Activated CD4-positive, alpha-beta T cell treated with anti-CD3 and anti-CD28 coated beads, Interleukin-2, amount 50 U/mL, for 4 hours (primary cell): Measurements from ENCODE around the gene CACNA1S.

Source experiments
- DNase-seq, 2 experiments: peaks; one replicate each; pipeline ENCODE4 v3.0.0-alpha.2; 2020

The CACNA1S gene

DNA sequence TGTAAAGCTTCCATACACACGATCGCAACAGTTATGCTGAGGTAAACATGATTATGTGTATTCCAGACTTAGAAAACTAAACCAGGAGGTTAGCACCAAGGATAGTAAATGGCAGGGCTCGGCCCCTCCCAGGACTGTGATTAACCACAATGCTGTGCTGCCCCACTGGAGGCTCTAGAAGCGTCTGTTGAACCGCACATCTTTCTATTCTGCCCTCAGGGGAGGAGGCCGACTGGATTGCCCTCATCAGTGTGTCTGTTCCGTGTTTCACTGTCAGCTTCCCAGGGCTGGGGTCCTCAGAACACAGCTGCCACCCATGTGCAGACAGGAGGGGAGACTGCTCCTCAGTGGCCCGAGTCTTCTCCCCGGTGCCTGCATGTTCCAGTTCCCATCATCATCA is 27.5 kb upstream of the CACNA1S start:
- no peak for DNase-seq

DNA sequence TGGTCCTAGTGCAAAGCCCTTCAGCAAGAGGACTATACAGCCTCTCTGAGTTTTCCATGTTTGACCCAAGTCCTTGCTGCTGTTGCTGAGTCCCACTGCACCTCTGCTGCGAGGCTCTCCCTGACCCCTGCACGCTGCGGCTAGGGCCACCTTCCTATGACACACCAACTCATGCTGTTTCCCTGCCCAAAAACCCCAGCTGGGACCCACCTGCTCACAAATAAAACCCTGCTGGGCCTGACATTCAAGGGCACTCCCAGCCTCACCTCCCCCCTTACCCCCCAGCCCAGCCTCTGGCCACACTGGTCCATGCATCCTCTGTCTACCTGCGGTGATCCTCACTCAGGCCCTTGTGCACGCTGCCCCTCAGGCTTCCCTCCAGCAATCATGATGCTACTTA is 27.1 kb upstream of the CACNA1S start:
- no peak for DNase-seq

DNA sequence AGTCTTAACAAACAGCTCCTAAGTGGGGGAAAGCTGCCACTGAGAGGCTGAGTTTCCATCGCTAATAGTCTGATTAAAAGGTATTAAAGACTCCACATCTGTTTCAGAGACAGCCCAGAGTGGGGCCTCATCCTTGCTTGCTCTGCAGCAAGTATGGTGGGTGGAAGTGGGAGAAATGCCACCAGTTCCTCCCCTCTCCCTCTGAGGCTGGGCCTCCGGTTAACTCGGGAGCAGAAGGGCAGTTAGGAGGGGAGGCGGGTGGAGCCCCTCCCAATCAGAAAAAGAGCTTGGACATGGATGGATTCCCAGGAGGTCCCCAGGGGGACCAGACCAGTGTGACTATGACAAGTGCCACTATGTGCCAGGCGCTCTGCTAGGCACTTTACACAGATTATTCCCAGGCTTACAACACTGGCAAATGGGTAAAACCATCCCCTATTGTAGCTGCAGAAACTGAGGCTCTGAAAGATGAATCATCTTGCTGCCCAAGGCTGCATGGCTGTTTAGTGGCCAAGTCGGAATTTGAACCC is 26.1 kb upstream of the CACNA1S start:
- no peak for DNase-seq

DNA sequence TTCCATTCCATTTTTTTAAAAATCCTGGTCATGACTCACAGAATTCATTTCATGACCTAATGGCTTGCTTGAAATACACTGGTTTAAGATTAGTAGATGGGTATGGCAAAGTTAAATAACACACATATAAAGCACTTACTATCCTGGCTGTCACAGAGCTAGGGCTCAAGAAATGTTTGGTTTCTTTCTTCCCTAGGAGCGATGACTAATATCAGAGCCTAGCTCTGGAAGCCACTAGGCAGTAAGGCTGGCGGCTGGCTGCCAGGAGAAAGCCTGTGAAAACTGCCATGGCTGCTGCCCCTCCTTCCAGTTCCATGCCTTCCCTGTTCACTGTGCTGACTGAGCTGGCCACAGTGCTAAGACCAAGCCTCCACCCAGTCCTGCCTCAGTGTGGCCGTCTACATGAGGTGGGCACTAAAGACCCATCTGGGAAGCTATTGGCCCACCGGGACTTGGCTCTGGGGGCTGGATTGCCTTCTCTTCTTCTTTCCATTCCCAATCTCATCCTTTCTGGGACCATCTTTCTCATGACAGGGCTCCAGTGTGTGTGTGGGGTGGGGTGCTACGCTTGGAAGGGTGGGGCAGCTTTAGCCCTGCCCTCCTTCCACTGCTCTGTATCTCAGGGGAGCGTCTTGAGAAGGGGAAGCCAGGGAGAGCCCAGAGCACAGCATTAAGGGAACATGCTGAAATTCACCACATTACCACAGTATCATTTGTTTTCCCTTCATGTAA is 25.5 kb upstream of the CACNA1S start:
- no peak for DNase-seq

DNA sequence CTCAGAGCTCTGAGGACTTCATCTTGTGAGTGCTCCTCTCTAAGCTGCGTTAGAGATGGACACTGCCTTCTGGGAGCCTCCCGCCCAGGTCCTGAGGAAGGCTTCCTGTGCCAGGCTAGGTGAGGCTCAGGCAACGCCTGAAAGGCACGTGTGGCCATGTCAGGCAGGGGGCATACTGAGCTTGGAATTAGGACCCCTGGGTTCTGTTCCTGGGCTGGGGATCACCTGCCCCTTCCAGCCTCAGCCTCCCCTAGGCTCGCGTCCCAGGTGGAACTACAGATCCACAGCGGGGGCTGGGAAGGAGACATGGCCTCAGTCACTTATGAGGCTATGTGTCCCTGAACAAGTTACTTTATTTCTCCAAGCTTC is 24.8 kb upstream of the CACNA1S start:
- DNase-seq, result no peak

DNA sequence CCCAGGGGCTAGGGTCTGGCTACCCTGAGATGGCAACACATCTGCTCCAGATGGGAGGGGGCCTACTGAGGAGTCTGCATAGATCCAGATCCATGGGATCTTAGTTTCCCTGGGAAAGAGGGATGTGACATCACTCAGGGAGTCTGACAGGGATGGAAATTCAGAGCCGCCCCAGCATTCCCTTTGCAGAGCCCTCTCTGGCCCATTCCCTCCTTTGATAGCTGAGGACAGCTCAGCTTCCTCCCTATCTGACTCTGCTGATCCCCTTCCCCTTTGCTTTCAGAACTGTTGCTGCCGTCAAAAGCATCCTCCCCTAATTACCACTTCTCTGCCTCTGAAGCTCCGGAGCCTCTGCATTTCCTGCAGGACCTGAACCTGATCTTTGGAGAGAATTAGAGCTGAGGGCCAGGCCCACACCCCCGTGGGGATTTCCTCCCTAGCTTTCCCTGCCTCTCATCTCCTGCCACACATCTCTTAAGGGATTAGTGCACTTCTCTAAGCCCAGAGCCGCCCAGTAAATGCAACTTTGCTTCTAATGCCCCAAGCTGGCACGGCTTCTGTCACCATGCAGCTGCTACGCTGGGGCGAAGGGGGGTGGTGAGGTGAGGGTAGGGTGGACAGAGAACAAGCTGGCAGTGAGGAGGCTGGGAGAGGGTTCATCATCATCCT is 24.3 kb upstream of the CACNA1S start:
- DNase-seq, result no peak

DNA sequence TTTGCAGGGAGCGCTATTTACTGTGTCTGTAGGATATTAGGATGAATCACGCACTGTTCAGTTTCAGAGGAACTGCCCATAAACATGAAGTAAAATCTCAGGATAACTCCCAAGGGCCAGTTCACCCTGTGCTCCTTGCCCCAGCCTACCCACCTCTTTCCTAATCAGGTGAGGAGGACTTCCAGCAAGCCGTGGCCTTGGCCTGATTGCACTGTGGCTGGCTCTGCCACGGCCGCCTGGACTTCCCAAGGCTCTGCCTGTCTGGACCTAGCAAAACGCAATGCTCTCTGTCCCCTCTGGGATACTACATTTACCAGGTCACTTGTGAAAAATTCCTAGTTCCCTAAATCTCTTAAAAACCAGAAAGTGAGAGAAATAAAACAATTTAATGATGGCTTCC is 22.2 kb upstream of the CACNA1S start:
- no peak for DNase-seq

DNA sequence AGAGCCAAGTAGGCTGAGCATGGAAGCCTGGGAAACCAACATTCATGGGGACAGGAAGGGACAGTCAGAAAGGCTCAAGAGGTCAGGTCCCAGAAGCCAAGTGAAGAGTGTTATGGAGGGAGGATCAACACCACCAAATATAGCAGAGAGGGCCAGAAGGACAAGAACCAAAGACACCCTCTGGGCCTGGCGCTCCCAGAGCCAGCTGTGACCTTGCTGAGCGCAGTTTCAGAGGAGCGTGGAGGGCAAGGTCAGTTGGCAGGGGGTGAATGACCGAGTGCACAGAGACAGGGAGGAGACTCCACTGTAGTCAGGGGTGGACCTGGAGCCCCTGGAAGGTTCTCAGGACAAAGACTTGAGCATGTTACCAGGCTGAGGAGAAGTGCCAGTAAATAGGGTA is 19.2 kb upstream of the CACNA1S start:
- no peak for DNase-seq

DNA sequence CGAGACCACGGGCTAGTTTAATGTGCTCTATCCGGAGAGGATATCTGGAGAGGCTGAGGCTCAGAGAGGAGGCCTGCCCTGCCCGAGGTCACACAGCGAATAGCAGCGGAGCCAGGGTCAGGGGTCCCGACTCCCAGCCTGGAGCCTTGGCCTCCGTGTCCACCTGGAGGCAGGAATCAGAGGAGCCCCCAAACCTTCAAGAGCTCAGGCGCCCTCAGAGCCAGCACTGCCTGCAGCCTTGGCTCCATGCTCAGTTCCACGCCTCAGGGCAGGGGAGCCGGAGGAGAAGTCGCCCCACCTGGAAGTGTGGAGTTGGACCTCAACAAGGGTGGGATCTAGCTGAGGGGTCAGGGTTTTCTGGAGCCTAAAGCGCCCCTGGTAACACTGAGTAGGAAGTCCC is 16.7 kb upstream of the CACNA1S start:
- no peak for DNase-seq

DNA sequence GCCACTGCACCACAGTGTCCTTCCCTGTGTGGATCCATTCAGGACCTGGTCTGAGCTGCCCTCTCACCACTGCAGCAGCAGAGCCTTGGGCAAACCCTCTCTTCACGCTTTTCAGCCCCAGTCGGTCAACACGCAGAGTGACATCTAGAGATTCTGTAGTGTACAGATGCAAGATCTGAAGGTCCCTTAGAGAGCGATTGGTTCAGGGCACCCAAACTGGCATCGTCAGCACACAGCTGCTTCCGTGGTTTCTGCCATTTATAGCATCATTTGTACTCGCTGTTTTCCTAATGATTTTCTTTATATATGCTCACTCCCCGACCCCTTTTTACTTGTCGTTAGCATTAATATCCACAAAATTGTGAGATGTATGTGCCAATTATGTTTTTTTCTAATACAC is 16.2 kb upstream of the CACNA1S start:
- no peak for DNase-seq

DNA sequence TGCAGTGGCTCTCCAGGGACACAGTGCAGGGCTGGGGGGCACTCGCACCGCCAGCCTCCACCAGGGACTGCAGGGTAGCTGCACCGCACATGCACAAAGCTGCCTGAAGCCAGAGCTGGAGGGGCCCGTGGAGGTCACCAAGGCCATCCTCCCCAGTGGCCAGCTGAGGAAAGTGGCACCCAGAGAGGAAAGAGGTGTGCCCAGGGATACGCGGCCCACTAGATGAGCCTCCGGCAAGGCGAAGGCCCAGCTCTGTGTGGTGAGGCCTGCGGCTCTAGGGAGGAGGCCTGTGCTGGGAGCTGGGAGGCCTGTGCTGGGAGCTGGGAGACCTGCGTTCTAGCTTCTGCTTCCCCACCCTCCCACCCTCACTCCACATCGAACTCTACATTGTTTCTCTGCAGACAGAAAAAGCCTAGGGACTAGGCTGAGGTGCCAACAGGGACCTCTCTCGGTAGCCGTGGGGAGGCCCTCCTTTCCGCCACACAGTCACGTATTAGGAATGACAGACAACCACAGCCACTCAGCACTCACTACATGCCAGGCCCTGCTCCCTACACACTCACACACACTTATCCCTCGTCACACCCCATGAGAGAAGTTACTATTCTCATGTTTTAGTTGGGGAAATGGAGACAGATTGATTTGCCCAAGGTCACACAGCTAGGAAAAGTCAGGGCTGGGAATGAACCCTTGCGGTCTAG is 15.7 kb upstream of the CACNA1S start:
- no peak for DNase-seq

DNA sequence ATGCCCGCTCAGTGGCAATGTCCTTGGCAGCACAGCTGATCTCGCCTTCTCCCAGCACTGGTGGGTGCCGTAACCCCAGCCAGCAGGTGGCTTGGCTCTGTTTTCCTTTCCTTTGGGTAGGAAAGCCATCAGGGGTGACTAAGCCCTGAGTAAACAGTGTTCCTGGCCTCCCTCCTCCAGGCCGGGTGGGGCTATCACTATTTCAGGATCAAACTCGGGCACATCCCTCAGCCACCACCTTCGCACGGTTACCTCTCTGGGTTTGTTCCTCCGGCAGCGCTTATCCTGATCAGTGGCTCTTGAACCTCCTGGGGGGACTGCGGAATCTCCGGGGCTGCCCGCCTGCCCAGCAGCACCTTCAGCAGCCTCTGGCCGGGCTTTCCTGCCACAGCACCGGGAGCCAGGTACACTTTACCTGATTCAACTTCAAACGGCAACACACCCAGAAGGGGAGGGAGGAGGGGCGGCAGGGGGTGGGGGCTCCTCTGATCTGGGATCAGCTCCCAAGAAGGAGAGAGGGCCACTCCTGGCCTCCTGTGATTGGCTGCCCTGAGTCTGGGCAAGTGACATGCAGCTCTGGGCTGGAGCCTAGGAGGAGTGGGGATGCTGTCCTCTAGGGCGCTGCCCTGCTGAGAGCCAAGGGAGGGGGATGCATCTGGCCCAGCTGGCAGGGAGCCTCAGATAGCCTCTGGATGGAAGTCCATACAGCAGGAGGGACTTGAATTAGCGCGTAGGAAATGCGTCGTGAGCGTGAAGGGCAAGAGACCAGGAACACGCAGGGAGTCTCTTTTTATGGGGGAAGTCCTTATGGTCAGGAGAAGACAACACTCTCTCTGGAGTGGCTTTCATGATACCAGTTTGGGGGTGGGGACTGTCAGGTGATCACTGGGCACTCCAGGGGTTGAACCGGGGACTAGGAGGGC is 14.9 kb upstream of the CACNA1S start, which contains the start of gene ASCL5:
Gene ASCL5, minus strand, starts transcription at position 353 of the 923 bp plus-strand sequence. CDS start 11,812 bp downstream, outside the sequence.
- DNase-seq, result no peak

DNA sequence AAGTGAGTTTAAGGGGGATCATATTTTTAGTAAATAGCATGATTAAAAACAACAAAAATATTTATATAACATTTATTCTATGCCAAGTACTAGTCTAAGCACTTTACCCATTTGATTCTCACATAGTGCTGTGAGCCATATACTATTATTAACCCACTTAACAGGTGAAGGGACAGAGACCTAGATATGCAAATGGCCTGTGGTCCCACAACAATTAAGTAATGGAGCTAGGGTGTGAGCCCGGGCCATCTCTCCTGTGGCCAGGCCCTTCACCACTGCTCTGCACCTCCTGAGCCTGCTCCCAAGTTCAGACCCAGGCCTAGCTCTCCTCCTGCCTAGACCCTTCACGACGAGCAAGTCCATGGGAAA is 14.2 kb upstream of the CACNA1S start:
- no peak for DNase-seq

DNA sequence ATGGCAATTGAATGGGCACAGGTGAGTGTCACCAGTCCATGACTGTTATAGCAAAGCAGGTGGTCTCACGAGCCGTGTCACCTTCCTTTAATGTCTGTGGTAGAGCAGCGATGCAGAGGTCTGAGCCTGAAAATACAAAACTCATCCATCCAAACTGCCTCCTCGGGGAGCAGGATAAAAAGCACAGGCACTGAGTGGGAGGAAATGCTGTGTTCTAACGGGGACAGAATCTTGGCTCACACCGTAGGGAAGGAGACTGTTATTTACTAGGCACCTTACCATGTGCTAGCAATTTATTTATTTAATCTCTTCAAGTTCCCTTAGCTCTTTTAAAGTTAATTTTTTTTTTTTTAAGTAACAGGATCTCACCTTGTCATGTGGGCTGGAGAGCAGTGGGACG is 13.6 kb upstream of the CACNA1S start:
- no peak for DNase-seq

DNA sequence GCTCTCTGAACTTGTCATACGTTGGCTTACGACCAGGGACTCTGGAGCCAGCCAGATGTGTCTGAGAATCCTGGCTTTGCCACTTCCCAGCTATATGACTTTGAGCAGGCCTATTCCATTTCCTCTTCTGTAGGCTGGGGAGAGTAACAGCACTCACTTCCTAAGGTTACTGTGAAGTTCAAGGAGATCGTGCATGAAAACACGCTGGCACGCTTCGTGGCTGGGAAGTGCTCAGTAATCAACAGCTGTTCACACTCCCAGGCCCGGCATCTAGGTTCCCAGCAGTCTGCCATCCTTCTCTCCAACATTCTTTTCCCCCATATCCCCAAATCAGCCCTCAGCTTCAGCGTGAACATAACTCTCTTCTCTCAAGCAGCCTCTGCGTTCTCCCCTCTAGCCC is 12.8 kb upstream of the CACNA1S start:
- DNase-seq, result no peak

DNA sequence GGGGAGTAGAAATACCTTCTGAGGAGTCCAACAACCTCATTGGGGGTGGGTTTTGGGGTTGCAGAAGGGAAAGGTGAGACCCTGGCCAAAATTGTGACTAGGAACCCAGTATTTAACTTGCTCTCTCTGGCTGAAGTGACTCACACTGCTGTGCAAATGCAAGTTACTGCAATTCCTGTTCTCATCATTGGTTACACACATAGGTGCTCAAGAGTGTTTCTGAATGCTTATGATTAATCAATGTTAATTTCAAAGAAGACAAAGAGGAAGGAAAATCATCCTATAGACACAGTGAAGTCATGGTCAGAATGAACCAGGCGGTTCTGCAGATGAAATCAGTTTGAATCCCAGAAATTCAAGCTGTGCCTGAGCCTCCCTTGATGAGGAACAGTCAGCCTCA is 11.6 kb upstream of the CACNA1S start:
- no peak for DNase-seq

DNA sequence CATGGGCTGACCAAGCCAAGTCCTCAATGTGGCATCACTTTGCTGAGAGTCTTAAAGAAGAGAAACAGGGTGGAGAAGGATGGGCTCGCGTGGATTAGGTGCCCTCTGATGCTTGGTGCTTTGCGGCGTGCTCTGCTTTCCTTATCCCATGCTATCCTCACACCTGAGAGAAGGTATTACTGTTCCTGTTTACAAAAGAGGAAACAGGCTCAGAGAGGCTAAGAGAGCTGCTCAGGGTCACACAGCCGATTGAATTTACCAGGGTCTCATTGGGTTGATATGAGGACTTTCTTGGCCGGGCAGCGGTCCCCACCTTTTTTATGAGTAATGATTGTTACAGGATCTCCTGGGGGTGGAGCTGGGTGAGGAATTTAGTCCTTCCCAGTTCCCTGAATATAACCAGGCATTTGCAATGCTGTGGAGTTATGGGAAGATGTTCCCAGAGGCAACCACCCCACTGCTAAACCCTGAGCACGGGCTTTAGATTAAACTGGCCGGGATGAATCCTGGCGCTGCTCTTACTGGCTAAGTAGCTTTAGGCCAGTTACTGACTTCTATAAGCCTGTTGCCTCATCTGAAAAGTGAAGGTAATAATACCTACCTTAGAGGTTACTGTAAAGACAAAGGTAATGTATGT is 10.2 kb upstream of the CACNA1S start:
- no peak for DNase-seq

DNA sequence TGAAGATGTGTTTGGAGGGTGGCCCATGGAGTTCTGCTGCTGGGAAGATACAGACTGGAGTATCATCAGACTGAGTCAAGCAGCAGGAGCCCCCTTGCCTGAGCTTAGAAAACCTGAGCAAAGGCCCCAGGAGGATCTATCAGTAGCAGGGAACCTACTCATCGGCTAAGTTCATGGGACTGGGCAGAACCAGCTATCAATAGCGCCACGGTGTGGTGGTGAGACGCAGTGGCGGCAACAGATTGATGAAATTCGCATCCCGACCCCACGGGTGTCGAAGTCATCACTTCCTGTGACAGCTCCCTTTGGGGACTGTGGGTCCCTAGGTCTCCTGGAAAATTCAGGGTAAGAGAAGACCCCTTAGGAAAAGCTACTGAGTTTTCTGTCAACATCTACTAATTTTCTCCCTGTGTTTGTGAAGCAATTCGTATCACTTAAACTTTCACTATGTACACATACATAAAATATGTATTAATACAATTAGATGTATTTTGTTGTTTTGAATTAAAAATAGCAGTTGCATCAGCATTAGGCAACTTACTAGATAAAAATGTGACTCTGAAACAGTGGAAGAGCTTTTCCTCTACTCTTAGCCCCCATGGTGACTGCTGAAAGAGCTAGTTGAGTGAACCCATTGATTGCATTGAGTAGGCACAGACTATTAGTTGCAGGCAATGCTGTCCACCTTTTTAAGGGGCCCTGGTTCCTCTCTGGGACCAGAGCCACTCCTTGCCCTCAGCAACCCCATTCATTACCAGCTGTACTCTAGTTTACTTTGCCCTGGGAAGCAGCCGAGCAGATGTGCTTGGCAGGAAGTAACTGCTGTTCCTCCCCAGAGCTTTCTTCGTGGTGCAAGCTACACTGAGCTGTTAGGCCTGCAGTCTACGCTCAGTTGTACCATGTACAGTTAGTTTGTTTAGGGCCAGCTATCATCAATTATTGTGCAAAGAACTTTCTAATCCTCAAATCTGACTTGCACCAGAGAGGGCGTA is 7.3 kb upstream of the CACNA1S start:
- peak; percentile 30 to 40 for DNase-seq

DNA sequence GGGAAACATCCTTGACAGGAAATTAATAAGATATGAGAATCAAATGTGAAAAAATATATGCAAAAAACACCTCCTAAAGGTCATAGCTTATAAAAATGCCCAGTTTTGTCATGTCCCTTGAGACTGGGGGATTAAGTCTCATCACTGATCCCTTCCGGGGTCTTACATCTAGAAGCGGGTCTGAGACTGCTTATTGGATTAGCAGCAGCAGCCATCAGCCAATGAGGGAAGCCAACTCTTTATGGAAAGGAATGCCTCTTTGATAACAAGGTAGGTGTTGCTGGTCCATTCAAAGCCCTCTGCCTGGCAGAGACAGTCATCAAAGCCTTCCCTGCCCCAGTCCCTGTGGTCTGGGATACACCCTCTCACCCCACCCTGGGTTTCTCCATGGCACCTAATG is 3.9 kb upstream of the CACNA1S start:
- DNase-seq, result no peak

DNA sequence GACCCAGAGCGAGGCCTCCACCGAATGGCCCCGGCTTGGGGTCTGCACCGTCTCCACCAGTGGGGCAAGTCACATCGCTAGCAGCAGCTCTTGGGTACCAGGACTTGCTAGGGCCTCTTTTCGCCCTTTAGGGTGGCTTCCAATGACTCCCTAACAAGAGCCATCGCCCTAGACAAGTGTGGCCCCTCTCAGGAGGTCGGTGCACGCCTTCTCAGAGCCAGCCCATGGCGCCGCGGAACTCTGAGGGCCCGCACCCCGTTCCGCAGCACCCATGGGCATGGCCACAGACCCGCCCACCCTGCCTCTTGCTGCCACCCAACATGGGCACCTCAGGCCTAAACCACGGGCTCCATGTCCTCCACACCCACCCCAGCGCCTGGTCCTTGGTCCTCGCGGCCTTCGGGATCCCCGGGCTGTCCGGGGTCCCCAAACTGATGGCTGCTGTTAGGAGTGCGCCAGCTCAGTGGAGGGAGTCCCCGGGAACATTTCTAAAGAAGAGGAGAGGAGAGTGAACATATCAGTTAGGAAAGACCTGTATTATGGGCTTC is 3.2 kb upstream of the CACNA1S start:
- no peak for DNase-seq
